H1 (cell line): ENCODE data around the gene CORO7. TPM values are rescaled to one million over a fixed set of nuclear protein-coding genes. Genes with fewer than 3 reads are reported as not detected.

ENCODE experiments used
- CTCF ChIA-PET: fragments of 300-600 bp; sonication (Branson Sonifier 250); formaldehyde crosslinking; loops from one replicate; lab custom pipeline; 2021; ENCODE audit not compliant: partially characterized antibody; lab: Charles Lee
- POLR2A ChIA-PET: fragments of 300-600 bp; sonication (Branson Sonifier 250); formaldehyde crosslinking; loops from one replicate; lab custom pipeline; 2021; ENCODE audit warnings: inconsistent platforms; ENCODE audit not compliant: partially characterized antibody; lab: Charles Lee
- DNase-seq, 2 experiments: peaks; one replicate each; pipeline versions ENCODE4 v3.0.0 to v3.0.0-alpha.2; 2010 to 2022; ENCODE audit warnings: low spot score in 2 of 2, low read depth in 1 of 2, mixed read lengths in 1 of 2
- FAIRE-seq: peaks from 2 replicates; lab custom pipeline; 2011; peaks lifted over from hg19 to GRCh38; lab: Jason Lieb, UNC
- H2AFZ ChIP-seq: 2 replicates; pipeline ENCODE4 v1.8.1; 2012; ENCODE audit warnings: low read length, inconsistent platforms
- H2AK5ac ChIP-seq: 2 replicates; pipeline ENCODE4 v1.6.1; 2013; ENCODE audit warnings: low read depth, low read length
- H2BK120ac ChIP-seq: replicated peaks from 2 replicates; pipeline ENCODE3; 2013; ENCODE audit warnings: low read depth, low read length, inconsistent platforms
- H2BK12ac ChIP-seq: 2 replicates; pipeline ENCODE4 v1.6.1; 2013; ENCODE audit warnings: low read depth, low read length
- H2BK15ac ChIP-seq: 2 replicates; pipeline ENCODE4 v1.6.1; 2013; ENCODE audit warnings: low read length
- H2BK20ac ChIP-seq: 2 replicates; pipeline ENCODE4 v1.6.1; 2013; ENCODE audit warnings: low read length
- H2BK5ac ChIP-seq: 2 replicates; pipeline ENCODE4 v1.6.1; 2013; ENCODE audit warnings: low read depth, low read length
- H3K14ac ChIP-seq: 2 replicates; pipeline ENCODE4 v1.6.1; 2013; ENCODE audit warnings: inconsistent platforms; ENCODE audit not compliant: insufficient read length
- H3K18ac ChIP-seq: 2 replicates; pipeline ENCODE4 v1.6.1; 2013; ENCODE audit warnings: low read length; ENCODE audit errors: extremely low read depth
- H3K23ac ChIP-seq: 2 replicates; pipeline ENCODE4 v1.6.1; 2013; ENCODE audit warnings: inconsistent platforms; ENCODE audit not compliant: insufficient read length
- H3K23me2 ChIP-seq: 2 replicates; pipeline ENCODE4 v1.6.1; 2013; ENCODE audit warnings: low read depth, low read length
- H3K27ac ChIP-seq: 2 replicates; pipeline ENCODE4 v1.6.1; 2011; ENCODE audit warnings: low read depth, low read length, inconsistent platforms
- H3K27me3 ChIP-seq, 4 experiments: replicated peaks in 1 of 4; 1 replicate in 1 of 4; 2 replicates in 3 of 4; pipeline versions ENCODE4 v1.6.1 to v1.8.1; 2011 to 2013; ENCODE audit warnings: low read length in 3 of 4, mild to moderate bottlenecking in 3 of 4, inconsistent platforms in 2 of 4, mixed read lengths in 2 of 4, moderate library complexity in 1 of 4; ENCODE audit not compliant: control insufficient read depth in 3 of 4, insufficient read depth in 3 of 4; ENCODE audit errors: extremely low read depth in 1 of 4
- H3K36me3 ChIP-seq, 4 experiments: 2 replicates each; pipeline versions ENCODE4 v1.6.1 to v1.8.1; 2011 to 2013; ENCODE audit warnings: mild to moderate bottlenecking in 4 of 4, low read length in 3 of 4, moderate library complexity in 2 of 4, control low read depth in 1 of 4, inconsistent platforms in 1 of 4; ENCODE audit not compliant: insufficient read depth in 4 of 4, control insufficient read depth in 2 of 4
- H3K4ac ChIP-seq: replicated peaks from 2 replicates; pipeline ENCODE3; 2013; ENCODE audit warnings: low read length, low read depth, mixed read lengths, inconsistent platforms; ENCODE audit not compliant: insufficient read length
- H3K4me1 ChIP-seq, 4 experiments: replicated peaks in 1 of 4; 1 replicate in 1 of 4; 2 replicates in 3 of 4; pipeline versions ENCODE4 v1.6.1 to v1.8.1; 2011 to 2013; ENCODE audit warnings: low read length in 3 of 4, inconsistent platforms in 2 of 4, mixed read lengths in 1 of 4; ENCODE audit not compliant: insufficient read depth in 4 of 4, control insufficient read depth in 3 of 4
- H3K4me2 ChIP-seq, 2 experiments: 2 replicates each; pipeline versions ENCODE4 v1.6.1 to v1.8.1; 2011 to 2013; ENCODE audit warnings: low read depth in 2 of 2, low read length in 2 of 2, control low read depth in 1 of 2, inconsistent platforms in 1 of 2, mild to moderate bottlenecking in 1 of 2; ENCODE audit not compliant: insufficient read depth in 1 of 2
- H3K4me3 ChIP-seq, 4 experiments: fragments of 200-600, 300-600 bp in 1 of 4; sonication (generic), shearing (Covaris generic), sonication (Bioruptor Twin) in 1 of 4; 2 replicates each; pipeline versions ENCODE4 v1.5.1 to v1.8.1; 2011 to 2016; ENCODE audit warnings: low read length in 4 of 4, low read depth in 3 of 4, control low read depth in 2 of 4, inconsistent platforms in 2 of 4, mild to moderate bottlenecking in 2 of 4, mixed read lengths in 1 of 4, moderate library complexity in 1 of 4; ENCODE audit not compliant: insufficient read depth in 2 of 4; ENCODE audit errors: extremely low read depth in 1 of 4
- H3K56ac ChIP-seq: replicated peaks from 2 replicates; pipeline ENCODE3; 2013; ENCODE audit warnings: low read depth, mild to moderate bottlenecking, mixed read lengths, low read length, inconsistent platforms; ENCODE audit not compliant: insufficient read length
- H3K79me1 ChIP-seq: 2 replicates; pipeline ENCODE4 v1.6.1; 2013; ENCODE audit warnings: low read depth, low read length, control low read depth
- H3K79me2 ChIP-seq, 2 experiments: 2 replicates each; pipeline versions ENCODE4 v1.6.1 to v1.8.1; 2012 to 2013; ENCODE audit warnings: low read length in 2 of 2, mild to moderate bottlenecking in 2 of 2, inconsistent platforms in 1 of 2; ENCODE audit not compliant: insufficient read depth in 2 of 2, control insufficient read depth in 1 of 2
- H3K9ac ChIP-seq, 4 experiments: replicated peaks in 1 of 4; 1 replicate in 1 of 4; 2 replicates in 3 of 4; pipeline versions ENCODE4 v1.6.1 to v1.8.1; 2011 to 2013; ENCODE audit warnings: low read depth in 3 of 4, low read length in 3 of 4, control low read depth in 2 of 4, mild to moderate bottlenecking in 2 of 4, moderate library complexity in 2 of 4, inconsistent platforms in 1 of 4; ENCODE audit errors: extremely low read depth in 1 of 4
- H3K9me3 ChIP-seq, 2 experiments: 2 replicates each; pipeline versions ENCODE4 v1.6.1 to v1.8.1; 2012 to 2013; ENCODE audit warnings: mild to moderate bottlenecking in 2 of 2, moderate library complexity in 2 of 2, control low read depth in 1 of 2, inconsistent platforms in 1 of 2, low read depth in 1 of 2, low read length in 1 of 2, mixed read lengths in 1 of 2; ENCODE audit not compliant: insufficient read depth in 2 of 2
- H4K20me1 ChIP-seq, 2 experiments: replicated peaks in 1 of 2; 2 replicates each; pipeline versions ENCODE3 to v1.8.1; 2011 to 2013; ENCODE audit warnings: inconsistent platforms in 2 of 2, low read length in 2 of 2, mild to moderate bottlenecking in 1 of 2; ENCODE audit not compliant: insufficient read depth in 2 of 2, control insufficient read depth in 1 of 2
- H4K5ac ChIP-seq: 2 replicates; pipeline ENCODE4 v1.6.1; 2013; ENCODE audit warnings: low read length, low read depth, mixed read lengths, inconsistent platforms; ENCODE audit not compliant: insufficient read length
- H4K8ac ChIP-seq: 2 replicates; pipeline ENCODE4 v1.8.0; 2013; ENCODE audit warnings: mild to moderate bottlenecking, moderate library complexity, low read length, inconsistent platforms; ENCODE audit not compliant: insufficient read depth; ENCODE audit errors: extremely low read depth
- H4K91ac ChIP-seq: replicated peaks from 2 replicates; pipeline ENCODE3; 2013; ENCODE audit warnings: low read length, mixed read lengths, inconsistent platforms; ENCODE audit not compliant: insufficient read length
- HDAC2 ChIP-seq, 2 experiments: fragments of 300-600 bp in 1 of 2; sonication (generic) in 1 of 2; IDR thresholded peaks; 2 replicates each; pipeline ENCODE4 v1.6.1; 2011 to 2012; ENCODE audit warnings: low read depth in 2 of 2, low read length in 2 of 2, mild to moderate bottlenecking in 2 of 2, moderate library complexity in 2 of 2, borderline replicate concordance in 1 of 2, inconsistent platforms in 1 of 2
- SRF ChIP-seq: IDR thresholded peaks from 2 replicates; pipeline ENCODE4 v1.6.1; 2011; ENCODE audit warnings: mild to moderate bottlenecking, low read depth, low read length, moderate library complexity
- WGBS, 2 experiments: shearing (Covaris generic) in 1 of 2; methylation state at CpG; one replicate each; pipeline versions ENCODE4 v1.1.6 to v1.1.7; 2013 to 2015; ENCODE audit warnings: low lambda C conversion rate in 2 of 2, mixed read lengths in 2 of 2, inconsistent platforms in 1 of 2, low coverage in 1 of 2, missing lambda C conversion rate in 1 of 2; ENCODE audit not compliant: insufficient replicate concordance in 2 of 2, insufficient coverage in 1 of 2, insufficient read length in 1 of 2; ENCODE audit errors: extremely low coverage in 1 of 2, missing lambda C conversion rate in 1 of 2; 5-methylcytosine and 5-hydroxymethylcytosine counted together
- polyA plus RNA-seq, 7 experiments: library from polyadenylated mRNA; depleted of rRNA in 3 of 7; stranded (reverse) in 5 of 7; unstranded in 2 of 7; fragments of >200 nt in 5 of 7; fragments of 200-250 nt in 2 of 7; gene quantifications; 1 replicate in 5 of 7; 2 replicates in 1 of 7; 4 replicates in 1 of 7; pipeline versions ENCODE4 v1.2.1 to v1.2.3, GENCODE V29; 2011 to 2013; ENCODE audit warnings: missing spikeins in 2 of 7, mixed read lengths in 2 of 7
- total RNA-seq: library from RNA; stranded (reverse); fragmentation: NEBNext Ultra II Directional; extraction: Animal tissue kit (Norgen Biotek cat#: 25700); gene quantifications from 2 replicates; pipeline ENCODE4 v1.2.1, GENCODE V29; 2021
- TF ChIP-seq, protein P1 (sequence below): IDR thresholded peaks from 2 replicates; pipeline ENCODE4 v1.6.1; 2012; ENCODE audit warnings: inconsistent platforms

Gene CORO7
- total and polyA plus RNA-seq, 2 of the 8 experiments (the other 6 are each of a cell fraction or from before 2014, with no cell fraction given) = 25.2 to 29.8 TPM

DNA sequence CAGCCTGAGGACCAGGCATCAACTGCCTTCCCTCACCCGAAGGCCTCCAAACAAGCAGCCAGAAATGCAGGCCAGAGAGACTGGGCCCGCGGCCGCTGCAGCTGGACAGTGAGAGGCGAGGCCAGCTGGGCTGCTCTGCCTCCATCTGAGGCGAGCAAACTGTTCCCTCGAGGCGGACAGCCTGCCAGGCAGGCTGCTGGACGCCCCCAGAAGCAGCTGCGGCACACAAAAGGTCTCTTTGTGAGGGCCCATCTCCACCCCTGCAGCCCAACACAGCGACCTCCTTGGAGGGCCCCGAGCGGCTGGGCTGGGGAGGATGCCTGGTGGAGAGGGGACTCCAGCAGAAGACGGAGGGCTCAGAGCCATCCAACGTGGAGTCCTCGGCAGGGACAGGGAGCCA is 4.7 kb downstream of the CORO7 start:
- Histone ChIP-seq H3K4ac (no peak overlapping the region), H3K79me1 (0 out of 2 replicates have a peak, but pooled peaks cover 3% of the 10 kb centered on the region), H3K27ac (no peak overlapping the region), H2BK120ac (no peak overlapping the region), H2AFZ (no peak overlapping the region), H2BK15ac (no peak overlapping the region), H3K18ac (no peak overlapping the region), H4K5ac (no peak overlapping the region), H3K36me3 (no peaks in the 10 kb centered on the region; a peak in 1 of 8 replicates), H4K20me1 (peaks cover 0 to 12% of the 10 kb centered on the region in 2 experiments), H2AK5ac (no peak overlapping the region), H2BK12ac (no peak overlapping the region), H2BK5ac (no peak overlapping the region), H4K8ac (no peak overlapping the region), H2BK20ac (no peak overlapping the region), H3K4me2 (no peak overlapping the region), H3K27me3 (no peaks in the 10 kb centered on the region), H3K23ac (no peak overlapping the region), H3K4me1 (peaks cover 2 to 8% (median 4%) of the 10 kb centered on the region in 4 experiments; a peak in 6 of 7 replicates), H3K23me2 (peaks cover 6% of the 10 kb centered on the region; the same call in 1 of the 2 replicates), H4K91ac (no peak overlapping the region), H3K79me2 (no peaks in the 10 kb centered on the region), H3K14ac (no peak overlapping the region), H3K9ac (no peak overlapping the region), H3K9me3 (no peaks in the 10 kb centered on the region), H3K4me3 (no peak overlapping the region), H3K56ac (no peak overlapping the region)
- ChIA-PET POLR2A (interaction anchor here (1.1 kb wide), 1 partner anchor 12 kb away, joined by 3 read pairs; no protein-coding TSS in a partner anchor), CTCF (interaction anchor here (0.8 to 17.2 kb wide), 7 partner anchors 8 to 157 kb away, joined by 3 to 659 read pairs (median 4); no protein-coding TSS in a partner anchor)
- no peak for FAIRE-seq
- no peak for DNase-seq
- 82% methylated on average over 15 of the region's 16 CpGs; no CpG with 5 or more reads in 1 of the 2 experiments for WGBS, 2 experiments
- TF ChIP-seq, protein P1, sequence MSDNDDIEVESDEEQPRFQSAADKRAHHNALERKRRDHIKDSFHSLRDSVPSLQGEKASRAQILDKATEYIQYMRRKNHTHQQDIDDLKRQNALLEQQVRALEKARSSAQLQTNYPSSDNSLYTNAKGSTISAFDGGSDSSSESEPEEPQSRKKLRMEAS = no peak
- TF ChIP-seq HDAC2 (IDR thresholded peaks at IDR 0.05; ENCODE audit: borderline replicate concordance in 1 of 2, low read depth in 2 of 2, low read length in 2 of 2) (no peak), SRF (no peak)
